Measurements from ENCODE around the gene EPC2. TPM values are rescaled to one million over a fixed set of nuclear protein-coding genes. Genes with fewer than 3 reads are reported as not detected.
A peak's percentile ranks its signal among the peaks of the same experiment; 100 is the strongest.

Gene EPC2
- total and polyA plus RNA-seq, 2 of the 8 experiments (the other 6 are each of a cell fraction or from before 2014, with no cell fraction given) = 16.1 to 25.7 TPM

GRCh38 chr2:148643998-148644882 is at the start of gene EPC2 (continued):
- TF ChIP-seq EZH2 (IDR thresholded peaks at IDR 0.05; ENCODE audit: low read depth, low read length, severe bottlenecking) (peak; percentile 41), BACH1 (IDR thresholded peaks at IDR 0.05; ENCODE audit: low read length) (no peak), CHD7 (IDR thresholded peaks at IDR 0.05; ENCODE audit: insufficient replicate concordance, low read length) (no peak), SUZ12 (IDR thresholded peaks at IDR 0.05; ENCODE audit: low read length) (peak; percentile 50; the same call in 1 of the 2 replicates), MAX (IDR thresholded peaks at IDR 0.05) (no peak; the same call in none of the 2 replicates), POU5F1 (IDR thresholded peaks at IDR 0.05; ENCODE audit: low read depth, low read length) (no peak), HDAC6 (IDR thresholded peaks at IDR 0.05; ENCODE audit: low read depth, low read length) (no peak), EP300 (IDR thresholded peaks at IDR 0.05; ENCODE audit: borderline replicate concordance in 1 of 2, low read depth in 2 of 2, low read length in 2 of 2) (no peak)

Data from H1 (cell line).